T-helper 2 cell treated with Interferon-gamma antibody and Interleukin-4, amounts not matched to agents 100 ng/mL and 5 ng/mL, for 36 hours (primary cell): ENCODE measurements around the gene RIPK4. TPM values are rescaled to one million over a fixed set of nuclear protein-coding genes. Genes with fewer than 3 reads are reported as not detected.

Source experiments
- intact Hi-C: fragments of 100-400 bp; cut with micrococcal nuclease; formaldehyde crosslinking; loops from one replicate; pipeline ENCODE4 v1.15.1; 2023
- total RNA-seq: library from RNA; stranded (reverse); gene quantifications from 2 replicates; pipeline ENCODE4 v1.2.3, GENCODE V29; 2022

The RIPK4 gene
- total RNA-seq, 1 donor from 2014 or later = not detected

GRCh38 chr21:41755258-41755933 is 11.5 kb downstream of the RIPK4 start:
- intact Hi-C loops = no loop called here

GRCh38 chr21:41754479-41754891 is 12.4 kb downstream of the RIPK4 start:
- intact Hi-C loops = no loop called here

- intact Hi-C loops = no loop called here
Observed at GRCh38 chr21:41753006-41753898, 13.6 kb downstream of the RIPK4 start.

GRCh38 chr21:41752231-41752681 is 14.6 kb downstream of the RIPK4 start:
- intact Hi-C loops = no loop called here

GRCh38 chr21:41751611-41752011 is 15.2 kb downstream of the RIPK4 start:
- intact Hi-C loops = no loop called here

- intact Hi-C loops = no loop called here
Observed at GRCh38 chr21:41750532-41751151, 16.2 kb downstream of the RIPK4 start.

GRCh38 chr21:41750051-41750450 is 16.8 kb downstream of the RIPK4 start:
- intact Hi-C loops = no loop called here

- intact Hi-C loops = no loop called here
Observed at GRCh38 chr21:41749286-41749685, 17.6 kb downstream of the RIPK4 start.

GRCh38 chr21:41747943-41748738 is 18.7 kb downstream of the RIPK4 start:
- intact Hi-C loops = no loop called here

GRCh38 chr21:41746744-41747006 is 20.2 kb downstream of the RIPK4 start:
- intact Hi-C loops = no loop called here

GRCh38 chr21:41745971-41746743 is 20.7 kb downstream of the RIPK4 start:
- intact Hi-C loops = no loop called here

GRCh38 chr21:41745026-41745820 is 21.6 kb downstream of the RIPK4 start:
- intact Hi-C loops = no loop called here

- intact Hi-C loops = no loop called here
Observed at GRCh38 chr21:41744028-41744930, 22.6 kb downstream of the RIPK4 start.

- intact Hi-C loops = no loop called here
Observed at GRCh38 chr21:41743321-41744027, 23.4 kb downstream of the RIPK4 start.

- intact Hi-C loops = no loop called here
Observed at GRCh38 chr21:41742073-41742875, 24.6 kb downstream of the RIPK4 start.

- intact Hi-C loops = no loop called here
Observed at GRCh38 chr21:41741253-41742072, 25.4 kb downstream of the RIPK4 start.
